HG02623 (cell line): ENCODE measurements around the gene LPP.

ENCODE experiments used
- ATAC-seq: cut with Tn5 transposase; IDR thresholded peaks from one replicate; pipeline ENCODE4 v1.9.1; 2021; ENCODE audit warnings: moderate library complexity; ENCODE audit not compliant: unreplicated experiment

Gene LPP

GRCh38 chr3:188392076-188392475 lies 238.1 kb downstream of the LPP start:
- ATAC-seq = no peak

GRCh38 chr3:188394623-188395022 lies 240.7 kb downstream of the LPP start:
- ATAC-seq = no peak

GRCh38 chr3:188396251-188396650 lies 242.3 kb downstream of the LPP start:
- no peak for ATAC-seq

- ATAC-seq = no peak
Observed at GRCh38 chr3:188396900-188397299, 242.9 kb downstream of the LPP start.

- no peak for ATAC-seq
Observed at GRCh38 chr3:188397766-188398705, 244.1 kb downstream of the LPP start.

GRCh38 chr3:188400494-188401243 lies 246.7 kb downstream of the LPP start:
- peak; percentile 95 for ATAC-seq

- ATAC-seq = no peak
Observed at GRCh38 chr3:188401244-188401993, 247.5 kb downstream of the LPP start.

GRCh38 chr3:188402229-188402628 lies 248.3 kb downstream of the LPP start:
- ATAC-seq = no peak

- no peak for ATAC-seq
Observed at GRCh38 chr3:188403404-188403803, 249.4 kb downstream of the LPP start.

GRCh38 chr3:188404124-188404523 lies 250.2 kb downstream of the LPP start:
- no peak for ATAC-seq

GRCh38 chr3:188404701-188405100 lies 250.7 kb downstream of the LPP start:
- ATAC-seq = no peak

GRCh38 chr3:188407158-188407880 lies 253.4 kb downstream of the LPP start:
- no peak for ATAC-seq

- ATAC-seq = no peak
Observed at GRCh38 chr3:188408831-188409230, 254.9 kb downstream of the LPP start.

- ATAC-seq = no peak
Observed at GRCh38 chr3:188411750-188412149, 257.8 kb downstream of the LPP start.

- no peak for ATAC-seq
Observed at GRCh38 chr3:188415196-188415595, 261.2 kb downstream of the LPP start.

GRCh38 chr3:188416041-188416440 lies 262.1 kb downstream of the LPP start:
- ATAC-seq = no peak

GRCh38 chr3:188417271-188417696 lies 263.3 kb downstream of the LPP start:
- no peak for ATAC-seq

GRCh38 chr3:188417766-188418165 lies 263.8 kb downstream of the LPP start:
- ATAC-seq = no peak

GRCh38 chr3:188421151-188421821 lies 267.3 kb downstream of the LPP start:
- ATAC-seq = peak; percentile 16
